Fibroblast of skin of scalp (primary cell): ENCODE data around the gene TEX2.
"Not testable (repeated sequence)": the region's sequence is repeated elsewhere in the genome, so short reads cannot be mapped to it uniquely, and the experiment has no call there.

Experiments
- DNase-seq: peaks from one replicate; pipeline ENCODE4 v3.0.0-alpha.2; 2013

Gene TEX2

DNA sequence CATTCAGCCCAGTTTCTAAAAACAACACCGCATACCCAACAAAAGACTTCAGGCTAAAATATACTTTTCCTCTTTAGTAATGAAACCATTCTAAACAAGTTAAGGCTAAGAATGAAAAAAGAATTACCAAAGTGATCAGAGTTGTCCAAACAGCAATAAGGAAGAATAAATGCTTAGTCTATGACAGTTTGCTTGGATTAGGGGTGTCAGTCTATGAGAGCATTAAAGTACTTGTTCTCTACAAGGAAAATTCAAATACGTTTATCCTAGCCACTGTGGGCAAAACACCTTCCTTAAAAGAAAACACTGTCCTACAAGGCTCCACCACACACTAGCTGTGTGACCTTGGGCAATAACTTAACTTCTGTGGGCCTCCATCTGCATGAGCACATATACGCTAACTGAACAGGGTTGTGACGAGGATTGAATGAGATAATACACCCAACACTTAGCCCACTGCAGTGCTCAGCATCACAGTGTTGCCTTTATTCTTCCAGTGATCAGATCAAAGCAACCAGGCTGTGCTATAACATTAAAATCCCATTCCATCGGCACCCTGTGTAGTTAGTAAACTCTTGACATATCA, 53.6 kb downstream of the TEX2 start:
- DNase-seq: no peak

DNA sequence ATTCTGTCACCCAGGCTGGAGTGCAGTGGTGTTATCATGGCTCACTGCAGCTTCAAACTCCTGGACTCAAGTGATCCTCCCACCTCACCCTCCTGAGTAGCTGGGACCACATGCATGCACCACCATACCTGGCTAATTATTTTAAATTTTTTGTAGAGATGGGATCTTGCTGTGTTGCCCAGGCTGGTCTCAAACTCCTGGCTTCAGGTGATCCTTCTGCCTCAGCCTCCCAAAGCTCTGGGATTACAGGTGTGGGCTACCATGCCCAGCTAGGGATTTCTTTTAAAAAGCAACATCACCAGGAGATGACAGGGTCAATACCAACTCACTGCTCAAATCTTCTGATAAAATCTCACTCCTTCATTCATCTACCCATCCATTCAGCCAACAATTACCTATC, 54.4 kb downstream of the TEX2 start:
- not testable (repeated sequence) for DNase-seq

DNA sequence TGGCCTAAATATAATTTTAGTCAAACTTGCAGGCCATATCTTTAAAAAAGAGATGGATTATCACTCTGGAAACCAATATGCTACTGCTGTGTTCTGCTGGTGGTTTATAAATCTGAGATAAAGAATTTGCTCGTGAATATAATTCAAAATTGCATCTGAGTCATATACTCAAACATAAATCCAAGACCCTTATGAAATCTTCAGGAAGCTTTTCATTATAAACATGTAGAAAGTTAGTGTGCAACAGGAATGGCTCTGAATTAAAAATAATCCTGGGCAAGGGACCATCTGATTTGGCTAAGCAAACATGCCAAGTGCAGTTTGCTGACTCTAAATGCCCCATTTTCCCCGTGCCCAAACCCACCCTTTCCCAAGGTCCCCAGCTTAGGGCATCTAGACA, 57.3 kb downstream of the TEX2 start:
- DNase-seq: no peak

DNA sequence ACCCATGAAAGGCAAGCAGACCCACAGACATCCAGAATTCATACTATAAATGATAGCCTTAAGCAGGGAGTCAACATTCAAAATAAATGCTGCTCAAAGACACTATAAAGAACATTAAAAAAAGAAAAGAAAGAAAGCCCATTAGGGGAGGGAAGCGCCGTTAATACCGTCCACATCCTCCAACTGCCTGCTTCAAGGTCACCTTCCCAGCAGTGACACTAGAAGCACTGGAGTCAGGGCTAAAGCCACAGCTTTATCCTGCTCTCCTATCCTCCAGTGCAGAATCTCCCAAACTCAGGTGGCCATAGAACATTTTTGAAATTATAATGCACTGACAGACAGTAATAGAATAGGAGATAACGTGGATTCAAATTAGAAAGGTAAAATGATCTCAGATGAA, 59.4 kb downstream of the TEX2 start:
- DNase-seq: no peak

DNA sequence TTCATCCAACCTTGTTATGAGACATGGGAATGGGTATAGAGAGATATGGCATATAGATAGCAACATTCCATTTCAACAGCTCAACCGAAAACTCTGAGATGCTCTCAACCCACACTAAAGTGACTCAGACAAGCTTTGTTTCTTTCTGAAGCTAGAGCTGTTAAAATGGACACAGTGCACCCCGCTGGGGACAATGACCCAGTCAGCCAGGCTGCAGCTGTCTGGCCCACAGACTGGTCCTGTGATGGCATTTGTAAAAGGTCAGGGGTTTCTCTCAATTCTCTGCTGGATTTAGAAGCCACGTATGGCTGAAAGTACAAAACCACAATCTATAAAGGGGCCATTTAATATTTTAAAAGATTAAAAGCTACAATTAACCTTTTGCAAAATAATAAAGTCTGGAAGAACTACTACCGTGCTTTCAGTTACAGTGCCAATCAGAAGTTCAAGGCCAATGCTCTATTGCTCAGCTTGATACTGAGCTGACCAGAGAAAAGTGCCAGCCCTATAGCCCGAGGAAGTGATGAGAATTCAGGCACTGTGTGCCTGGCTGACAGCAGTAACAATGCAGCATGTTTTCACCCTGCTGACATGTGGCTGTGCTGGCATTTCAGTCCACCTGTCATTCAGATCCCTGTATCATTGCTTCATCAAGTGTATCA, 60.2 kb downstream of the TEX2 start:
- DNase-seq: peak; percentile 68

DNA sequence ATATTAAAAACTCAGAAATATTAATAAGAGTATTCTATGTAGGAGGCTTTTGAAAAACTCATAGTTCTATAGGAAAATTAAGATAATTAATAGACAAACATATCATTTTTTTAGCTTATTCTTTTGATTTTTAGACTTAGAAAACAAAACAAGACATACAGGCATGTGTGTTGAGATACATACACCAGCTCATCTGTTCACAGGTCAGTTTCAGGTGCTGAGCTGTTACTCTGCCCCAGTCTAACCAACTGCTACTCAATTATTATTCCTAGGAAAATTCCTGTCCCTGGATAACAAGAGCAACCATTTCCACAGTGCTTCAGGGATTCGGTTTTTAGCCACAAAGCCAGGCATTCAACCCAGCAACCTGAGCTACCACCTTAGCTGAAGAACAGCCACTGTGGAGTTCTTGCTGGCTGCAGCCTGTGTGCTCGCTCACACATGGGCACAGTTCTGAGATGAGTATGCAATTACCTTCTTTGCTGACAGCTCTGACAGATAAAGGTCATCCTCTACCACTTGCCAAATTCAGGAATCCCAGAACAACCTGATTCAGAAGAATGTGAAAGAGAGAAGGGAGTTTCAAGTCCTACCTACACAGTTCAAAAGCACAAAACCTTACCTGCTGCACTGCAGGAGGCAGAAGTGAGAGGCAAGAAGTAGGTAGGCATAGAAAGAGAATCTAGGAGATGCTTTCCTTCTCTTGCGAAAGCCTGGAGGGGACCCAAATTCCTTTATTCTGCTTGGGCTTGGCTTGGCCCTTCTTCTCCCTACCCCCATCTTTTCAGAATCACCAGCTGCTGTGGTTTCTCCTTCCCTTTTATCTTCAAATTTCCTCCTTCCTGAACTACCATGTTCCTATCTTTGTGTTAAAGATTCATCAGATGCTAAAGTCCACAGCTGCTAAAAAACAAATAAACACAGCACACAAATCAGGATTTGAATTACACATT, 62.7 kb downstream of the TEX2 start:
- peak; percentile 36 for DNase-seq

DNA sequence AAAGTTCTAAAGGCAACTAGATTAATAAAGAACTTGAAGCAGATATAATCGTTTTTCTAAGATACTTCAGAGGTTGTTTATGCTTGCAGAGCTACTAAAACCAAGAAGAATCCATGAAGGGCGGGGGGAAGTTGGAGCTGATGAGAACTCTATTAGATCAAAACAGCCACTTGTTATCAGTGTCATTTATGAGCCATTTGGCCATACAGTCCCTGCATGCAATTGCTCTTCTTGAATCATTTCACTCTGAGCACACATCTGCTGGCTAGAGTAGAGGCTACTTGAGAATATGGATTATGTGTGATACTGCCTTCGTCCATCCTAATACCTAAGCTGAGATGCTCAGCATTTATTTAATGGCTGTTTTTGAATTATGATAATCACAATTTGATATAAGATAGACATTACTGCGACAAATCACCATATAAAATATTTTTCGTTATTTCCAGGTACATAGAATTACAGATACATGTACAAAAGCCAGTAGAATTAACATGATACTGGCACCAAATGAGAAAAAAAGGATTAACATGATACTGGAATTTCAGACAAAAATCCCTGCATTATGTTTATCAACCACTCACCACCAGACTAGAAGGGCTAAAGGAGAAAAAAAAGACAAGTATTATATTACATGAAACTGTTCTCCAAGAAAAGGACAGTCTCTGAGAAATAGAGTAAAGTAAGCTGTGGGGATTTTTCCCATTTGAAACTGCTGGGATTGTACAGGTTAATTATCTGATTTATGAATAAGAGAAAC, 64.5 kb downstream of the TEX2 start:
- no peak for DNase-seq

DNA sequence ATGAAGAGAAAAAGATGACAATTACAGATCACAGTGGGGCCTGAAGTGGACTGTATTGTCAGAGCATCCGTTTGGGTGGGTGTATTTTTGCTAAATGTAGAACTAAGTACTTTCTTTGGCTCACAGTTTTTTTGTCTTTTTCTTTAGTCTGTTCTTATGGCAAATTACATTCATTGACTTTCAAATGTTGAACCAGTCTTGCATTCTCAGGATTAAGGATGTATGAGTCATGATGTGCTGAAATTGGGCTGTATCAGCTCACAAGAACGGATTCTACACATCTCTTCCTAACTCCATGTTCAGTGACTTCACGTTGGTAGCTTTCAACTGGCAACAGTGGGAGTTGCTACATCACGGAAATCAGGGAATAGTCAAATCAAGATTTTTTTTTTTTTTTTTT, 66.5 kb downstream of the TEX2 start:
- peak; percentile 81 for DNase-seq

DNA sequence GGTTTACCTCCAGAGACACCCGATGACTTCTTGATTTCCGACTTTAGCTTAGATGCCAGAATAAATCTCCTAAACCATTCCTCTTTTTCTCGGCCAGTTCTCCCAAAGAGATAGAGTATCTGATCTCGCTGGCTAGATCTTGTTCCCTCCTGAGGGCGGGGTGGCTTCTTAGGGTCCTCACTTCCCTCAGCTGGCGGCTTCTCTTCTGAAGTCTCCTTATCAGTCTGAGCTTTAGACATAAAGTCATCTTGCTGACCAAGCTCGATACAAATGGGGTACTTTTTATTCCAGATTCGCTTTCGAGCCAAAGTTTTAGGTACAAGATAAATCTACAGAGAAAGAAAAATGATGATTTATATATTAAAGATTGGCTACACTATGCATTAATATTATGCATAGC, 69.5 kb downstream of the TEX2 start:
- no peak for DNase-seq

DNA sequence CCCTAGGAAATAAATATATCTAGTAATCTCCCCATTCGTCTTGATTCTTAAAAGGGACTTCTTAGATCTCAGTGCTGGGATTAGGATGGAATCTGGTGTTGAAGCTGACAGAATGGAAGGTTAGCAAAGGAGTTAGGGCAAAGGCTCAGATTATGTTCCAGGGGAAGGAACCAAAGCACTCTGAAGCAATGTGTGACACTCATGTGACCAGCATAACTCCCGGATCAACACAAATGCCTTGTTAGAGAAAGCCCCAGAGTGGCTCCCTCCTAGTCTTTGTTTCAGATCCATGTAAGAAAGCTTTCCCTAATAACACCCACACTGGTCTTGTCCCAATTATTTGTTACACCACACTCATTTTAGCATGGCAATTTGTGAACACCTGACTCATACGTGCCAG, 70.5 kb downstream of the TEX2 start:
- DNase-seq: no peak

DNA sequence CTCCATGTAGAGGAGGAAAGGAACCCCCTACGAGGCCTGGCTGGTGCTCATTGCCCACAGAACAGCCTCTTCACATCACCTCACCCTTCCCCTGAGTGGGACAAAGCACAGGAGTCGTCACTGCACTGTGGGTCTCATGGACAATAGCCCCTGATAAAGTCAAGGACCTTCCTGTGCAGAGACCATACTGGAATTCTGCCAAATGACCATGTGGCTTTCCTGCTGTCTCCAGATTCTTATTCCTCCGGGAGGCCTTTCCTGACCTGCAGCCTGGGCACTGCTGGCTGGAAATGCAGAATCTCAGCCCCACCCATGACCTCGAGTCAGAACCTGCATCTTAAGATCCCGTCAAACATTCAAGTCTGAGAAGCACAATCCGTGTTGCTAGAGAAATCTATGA, 72.6 kb downstream of the TEX2 start:
- no peak for DNase-seq

DNA sequence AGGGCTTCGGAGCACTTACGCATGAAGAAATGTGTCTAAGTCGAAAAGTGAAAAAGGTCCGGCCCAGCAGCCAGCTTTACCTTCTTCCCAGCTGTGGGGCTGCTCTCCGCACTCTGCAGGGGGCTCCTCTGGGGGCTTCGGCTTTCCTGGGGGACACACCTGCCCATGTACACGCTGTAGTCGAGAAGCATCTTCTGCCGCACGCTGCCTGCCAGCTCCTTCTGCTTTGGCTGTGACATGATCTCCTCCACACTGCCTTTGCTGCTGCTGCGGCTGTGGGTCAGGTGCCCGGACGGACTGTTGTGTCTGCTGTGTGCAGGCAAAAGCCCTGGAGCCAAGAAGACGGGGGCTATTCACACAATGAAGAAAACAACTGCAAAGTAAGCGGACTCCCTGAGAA, 75.0 kb downstream of the TEX2 start:
- DNase-seq: no peak

DNA sequence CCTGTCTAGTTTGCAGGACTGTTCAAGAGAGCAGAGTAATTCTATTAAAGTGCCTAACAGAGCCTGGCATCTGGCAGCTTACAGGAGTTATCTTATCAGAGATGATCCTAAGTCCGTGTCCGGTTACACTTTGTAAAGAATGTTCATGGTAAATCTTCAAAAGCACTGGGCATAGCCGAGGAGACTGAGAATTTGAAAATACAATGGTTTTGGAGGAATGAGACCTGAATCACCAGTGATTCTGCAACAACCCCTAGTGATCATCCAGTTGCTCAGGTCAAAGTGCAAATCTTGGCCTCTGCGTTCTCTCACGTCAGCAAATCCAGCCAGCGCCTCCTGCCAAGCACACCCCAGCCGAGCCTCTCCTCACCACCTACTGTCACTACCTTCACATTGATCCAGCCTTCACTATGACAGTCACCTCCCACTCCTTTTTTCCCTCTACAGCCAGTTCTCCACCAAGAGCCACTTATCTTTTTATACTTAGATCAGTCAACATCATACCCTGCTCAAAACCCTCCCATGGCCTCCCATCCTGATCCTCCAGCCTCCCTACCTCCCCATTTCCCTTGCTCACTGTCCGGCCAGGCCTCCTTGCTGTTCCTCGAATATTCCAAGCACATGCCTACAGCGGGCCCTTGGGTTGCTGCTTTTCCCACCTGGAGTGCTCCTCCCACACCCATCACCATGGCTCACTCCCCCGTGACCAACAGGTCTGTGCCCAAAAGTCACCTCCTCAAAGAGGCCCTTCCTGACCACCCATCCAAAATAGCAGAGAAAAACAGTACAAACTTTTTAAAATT, 75.8 kb downstream of the TEX2 start:
- no peak for DNase-seq

DNA sequence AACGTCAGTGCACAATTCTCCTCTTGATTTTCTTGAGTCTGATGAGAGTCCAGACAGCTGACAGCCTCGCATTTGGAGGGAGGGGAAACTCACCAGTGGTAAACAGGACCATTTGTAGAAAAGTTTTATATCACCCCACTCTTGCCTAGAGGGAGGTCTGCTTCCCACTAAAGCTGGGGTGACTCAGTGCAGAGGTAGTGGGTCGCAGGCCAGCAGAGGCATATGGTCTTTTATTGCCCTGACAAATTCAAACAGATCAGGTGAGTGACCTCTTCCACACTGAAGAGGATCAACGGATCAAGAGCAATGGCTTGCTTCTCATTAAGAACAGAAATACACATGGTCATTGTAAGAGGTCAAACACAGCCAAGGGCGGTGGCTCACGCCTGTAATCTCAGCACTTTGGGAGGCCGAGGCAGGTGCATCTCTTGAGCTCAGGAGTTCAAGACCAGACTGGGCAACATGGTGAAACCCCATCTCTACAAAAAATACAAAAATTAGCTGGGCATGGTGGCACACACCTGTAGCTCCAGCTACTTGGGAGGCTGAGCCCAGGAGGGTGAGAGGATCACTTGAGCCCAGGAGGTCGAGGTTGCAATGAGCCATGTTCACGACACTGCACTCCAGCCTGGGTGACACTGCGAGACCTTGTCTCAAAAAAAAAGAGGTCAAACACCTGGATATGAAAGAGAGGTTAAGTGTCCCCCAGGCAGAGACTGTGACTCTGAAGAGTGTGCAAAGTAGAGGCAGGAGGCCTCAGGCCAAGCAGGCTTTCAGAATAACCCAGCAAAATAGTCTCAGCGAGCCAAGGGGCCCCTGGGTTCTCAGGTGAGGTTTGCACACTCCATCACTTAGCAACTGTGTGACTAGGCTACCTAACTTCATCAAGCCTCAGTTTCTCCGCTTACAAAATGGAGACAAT, 76.6 kb downstream of the TEX2 start:
- no peak for DNase-seq

DNA sequence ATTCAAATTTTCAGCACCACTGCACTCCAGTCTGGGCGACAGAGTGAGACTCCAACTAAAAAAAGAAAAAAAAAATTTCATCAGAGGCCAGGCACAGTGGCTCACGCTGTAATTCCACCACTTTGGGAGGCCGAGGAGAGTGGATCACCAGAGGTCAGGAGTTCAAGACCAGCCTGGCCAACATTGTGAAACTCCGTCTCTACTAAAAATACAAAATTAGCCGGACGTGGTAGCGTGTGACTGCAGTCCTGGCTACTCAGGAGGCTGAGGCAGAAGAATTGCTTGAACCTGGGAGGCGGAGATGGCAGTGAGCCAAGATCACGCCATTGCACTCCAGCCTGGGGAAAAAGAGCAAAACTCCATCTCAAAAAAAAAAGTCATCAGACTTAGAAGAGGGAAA, 77.5 kb downstream of the TEX2 start:
- not testable (repeated sequence) for DNase-seq

DNA sequence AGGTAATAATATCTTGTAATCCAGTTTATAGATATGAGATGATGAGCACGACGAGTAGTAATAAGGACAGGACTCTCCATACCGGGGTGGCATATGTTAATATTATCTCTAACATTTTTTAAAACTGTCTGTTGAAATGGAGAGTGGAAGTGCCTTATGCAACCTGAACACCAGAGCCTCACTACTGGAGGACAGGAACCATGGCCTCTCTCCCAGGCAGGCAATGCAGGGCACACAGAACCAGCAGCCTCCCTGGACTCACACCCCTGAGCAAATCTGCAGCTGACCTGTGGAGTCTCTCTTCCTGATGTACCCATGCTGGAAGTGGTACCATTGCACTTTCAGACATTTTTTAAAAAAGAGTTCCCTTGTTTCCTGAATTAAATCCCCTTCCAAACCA, 78.0 kb downstream of the TEX2 start:
- no peak for DNase-seq

DNA sequence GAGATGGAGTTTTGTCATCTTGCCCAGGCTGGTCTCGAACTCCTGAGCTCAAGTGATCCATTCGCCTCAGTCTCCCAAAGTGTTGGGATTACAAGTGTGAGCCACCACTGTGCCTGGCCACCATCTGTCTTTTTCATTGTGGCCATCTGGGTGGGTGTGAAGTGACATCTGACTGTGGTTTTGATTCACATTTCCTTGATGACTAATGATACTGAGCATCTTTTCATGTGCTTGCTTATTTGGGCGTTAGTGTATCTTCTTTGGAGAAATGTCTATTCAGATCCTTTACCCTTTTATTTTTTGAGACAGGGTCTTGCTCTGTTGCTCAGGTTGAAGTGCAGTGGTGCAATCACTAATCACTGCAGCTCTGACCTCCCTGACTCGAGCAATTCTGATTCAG, 79.2 kb downstream of the TEX2 start:
- peak; percentile 61 for DNase-seq

DNA sequence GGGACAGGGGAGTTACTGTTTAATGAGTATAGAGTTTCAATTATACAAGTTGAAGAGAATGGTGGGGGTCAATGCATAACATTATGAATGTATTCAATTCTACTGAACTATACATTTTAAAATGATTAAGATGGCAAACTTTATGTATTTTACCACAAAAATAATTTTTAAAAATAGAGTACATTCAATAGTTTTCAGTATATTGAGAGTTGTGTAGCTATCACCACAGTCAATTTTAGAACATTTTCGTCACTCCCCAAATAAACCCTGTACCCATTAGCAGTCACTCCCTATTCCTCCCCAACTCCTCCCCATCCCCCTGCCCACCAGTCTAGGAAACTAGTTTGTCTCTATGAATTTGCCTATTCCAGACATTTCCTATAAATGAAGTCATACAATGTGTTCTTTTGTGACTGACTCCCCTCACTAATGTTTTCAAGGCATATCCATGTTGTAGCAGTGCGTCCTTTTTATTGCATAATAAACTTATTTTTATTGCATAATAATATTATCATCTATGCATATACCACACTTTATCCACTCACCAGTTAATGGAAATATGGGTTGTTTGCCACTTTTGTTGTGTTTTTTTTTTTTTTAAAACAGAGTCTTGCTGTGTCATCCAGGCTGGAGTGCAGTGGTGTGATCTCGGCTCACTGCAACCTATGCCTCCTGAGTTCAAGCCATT, 80.6 kb downstream of the TEX2 start:
- no peak for DNase-seq

DNA sequence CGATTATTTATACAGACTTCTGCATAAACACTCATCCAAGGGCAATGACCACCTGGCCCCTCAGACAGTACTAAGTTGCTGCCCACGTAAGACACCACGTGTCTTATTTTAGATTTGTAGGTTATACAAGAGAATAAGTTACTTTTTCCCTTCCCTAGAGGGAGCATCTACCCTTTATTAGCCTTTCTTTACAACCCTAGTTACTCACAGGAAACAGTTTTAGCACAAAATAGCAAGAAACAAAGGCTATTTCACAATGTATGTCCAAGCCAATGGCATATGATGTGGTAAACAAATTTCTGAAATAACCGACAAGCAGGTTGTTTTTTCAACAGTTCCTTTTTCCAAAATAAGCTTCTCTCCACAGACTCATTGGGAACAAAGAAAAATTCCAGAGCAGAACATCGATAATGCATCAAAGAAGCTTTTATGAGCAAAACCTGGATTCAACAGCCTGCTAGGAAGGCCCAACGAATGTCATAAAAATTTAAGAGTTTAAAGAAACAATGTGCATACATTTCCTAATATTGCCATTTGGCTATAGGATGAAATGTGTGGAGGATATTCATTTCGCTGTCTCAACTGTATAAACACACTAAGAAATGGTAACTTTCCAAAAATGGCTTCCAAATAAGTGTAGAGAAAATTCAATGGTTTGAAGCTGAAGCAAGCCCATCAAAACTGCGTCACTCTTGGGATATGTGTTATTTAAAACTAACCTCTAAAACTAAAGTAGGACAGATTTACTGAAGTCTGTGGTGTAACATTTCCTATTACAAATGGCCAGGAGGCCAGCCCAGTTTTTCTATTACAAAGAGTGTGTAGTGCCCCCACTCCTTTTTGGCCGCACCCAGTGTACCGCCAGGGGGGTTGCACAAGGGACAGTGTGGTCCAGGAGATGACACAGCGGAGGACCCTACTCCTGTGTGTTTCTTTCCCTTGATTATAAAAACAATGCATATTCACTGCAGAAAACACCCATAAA, 82.7 kb downstream of the TEX2 start:
- no peak for DNase-seq
